Osteocyte (in vitro differentiated cells): ENCODE data around the gene SNRPA1. TPM values are rescaled to one million over a fixed set of nuclear protein-coding genes. Genes with fewer than 3 reads are reported as not detected.
"Not testable (repeated sequence)": the region's sequence is repeated elsewhere in the genome, so short reads cannot be mapped to it uniquely, and the experiment has no call there.

Experiments
- DNase-seq: peaks from one replicate; pipeline ENCODE4 v3.0.0; 2021; ENCODE audit warnings: mixed read lengths; ENCODE audit not compliant: unreplicated experiment; ENCODE audit errors: extremely low spot score
- H3K27ac Mint-ChIP-seq: one replicate; pipeline ENCODE4 v1.8.0; 2021; ENCODE audit warnings: mild to moderate bottlenecking, mixed read lengths; ENCODE audit not compliant: unreplicated experiment
- H3K27me3 Mint-ChIP-seq: one replicate; pipeline ENCODE4 v1.8.0; 2021; ENCODE audit warnings: mixed read lengths; ENCODE audit not compliant: unreplicated experiment
- H3K36me3 Mint-ChIP-seq: one replicate; pipeline ENCODE4 v1.8.0; 2021; ENCODE audit warnings: mixed read lengths; ENCODE audit not compliant: unreplicated experiment
- H3K4me1 Mint-ChIP-seq: one replicate; pipeline ENCODE4 v1.8.0; 2021; ENCODE audit warnings: mixed read lengths; ENCODE audit not compliant: unreplicated experiment
- H3K4me3 Mint-ChIP-seq: one replicate; pipeline ENCODE4 v1.8.0; 2021; ENCODE audit warnings: mild to moderate bottlenecking, moderate library complexity, mixed read lengths; ENCODE audit not compliant: unreplicated experiment
- H3K9me3 Mint-ChIP-seq: one replicate; pipeline ENCODE4 v1.8.0; 2021; ENCODE audit warnings: mixed read lengths; ENCODE audit not compliant: unreplicated experiment
- long read RNA-seq: library from polyadenylated mRNA; unstranded; transcript quantifications from one replicate; pipeline ENCODE4 v2.0.0, GENCODE V29; 2021
- total RNA-seq: library from RNA; stranded (reverse); gene quantifications from 2 replicates; pipeline ENCODE4 v1.2.1, GENCODE V29; 2021
- TF ChIP-seq, protein P1 (sequence below): fragments of 200-600 bp; sonication (generic); IDR thresholded peaks from 2 replicates; pipeline ENCODE4 v1.5.0; 2021; ENCODE audit warnings: antibody characterized with exemption, mild to moderate bottlenecking, moderate library complexity

The SNRPA1 gene
- 34.6 and 39.9 TPM in 2 replicates for total RNA-seq
- long read RNA-seq, transcript SNRPA1-205 (7 exons, 2,108 nt), result minor isoform, 40 of 115 reads
- long read RNA-seq, transcript SNRPA1-201 (9 exons, 1,055 nt), result major isoform, 55 of 115 reads
- long read RNA-seq, transcript SNRPA1-207 (8 exons, 924 nt), result minor isoform, 5 of 115 reads
- long read RNA-seq, partial matches to known transcripts, result 2 of 115 reads
- long read RNA-seq, other reads (novel, unspliced or antisense), result 11 of 115 reads

DNA sequence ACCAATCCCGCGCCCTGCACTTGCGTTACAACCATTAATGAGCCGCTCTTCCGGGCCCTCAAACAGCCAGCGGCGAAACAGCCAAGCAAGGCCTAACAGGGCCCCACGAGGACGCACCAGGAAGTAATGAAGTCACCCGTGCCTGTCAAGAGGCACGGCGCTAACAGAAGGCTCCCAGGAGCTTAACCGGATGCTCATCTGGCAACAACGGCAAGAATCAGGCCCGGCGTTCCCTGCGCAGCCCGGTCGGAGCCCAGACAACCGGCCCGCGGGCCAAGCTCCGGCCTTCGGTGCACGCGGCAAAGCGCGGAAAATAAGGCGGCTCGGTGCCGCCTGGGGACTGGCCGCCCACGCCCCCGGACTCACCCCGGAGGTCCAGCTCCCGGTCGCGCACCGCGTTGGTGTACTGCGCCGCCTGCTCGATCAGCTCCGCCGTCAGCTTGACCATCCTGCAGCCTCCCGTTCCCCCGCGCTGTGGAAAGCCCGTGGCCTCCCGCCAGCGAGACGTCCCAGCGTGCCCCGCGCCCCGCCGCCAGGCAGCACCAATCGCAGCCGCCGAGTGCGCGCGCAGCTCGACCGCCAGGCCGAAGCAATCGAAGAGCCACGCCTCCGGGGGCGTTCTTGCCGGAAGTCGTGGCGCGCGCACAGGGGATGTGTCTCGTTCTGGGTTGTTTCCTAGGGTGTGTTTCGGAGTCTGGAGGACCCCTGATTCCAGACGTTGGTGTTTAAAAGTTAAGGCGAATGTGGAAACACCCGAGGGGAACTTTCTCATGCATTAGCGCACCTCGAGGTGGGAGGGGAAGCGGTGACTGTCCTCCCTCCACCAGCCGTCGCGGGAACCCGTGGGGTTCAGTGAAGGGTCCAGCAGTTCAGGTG is at the start of gene SNRPA1:
SNRPA1 (minus strand) TSS at position 518 of the 876 bp plus-strand sequence; CDS start at position 448, 70 bp downstream.
- peaks cover 51% of the 10 kb centered on the region for H3K4me1 Mint-ChIP-seq
- TF ChIP-seq, protein P1, sequence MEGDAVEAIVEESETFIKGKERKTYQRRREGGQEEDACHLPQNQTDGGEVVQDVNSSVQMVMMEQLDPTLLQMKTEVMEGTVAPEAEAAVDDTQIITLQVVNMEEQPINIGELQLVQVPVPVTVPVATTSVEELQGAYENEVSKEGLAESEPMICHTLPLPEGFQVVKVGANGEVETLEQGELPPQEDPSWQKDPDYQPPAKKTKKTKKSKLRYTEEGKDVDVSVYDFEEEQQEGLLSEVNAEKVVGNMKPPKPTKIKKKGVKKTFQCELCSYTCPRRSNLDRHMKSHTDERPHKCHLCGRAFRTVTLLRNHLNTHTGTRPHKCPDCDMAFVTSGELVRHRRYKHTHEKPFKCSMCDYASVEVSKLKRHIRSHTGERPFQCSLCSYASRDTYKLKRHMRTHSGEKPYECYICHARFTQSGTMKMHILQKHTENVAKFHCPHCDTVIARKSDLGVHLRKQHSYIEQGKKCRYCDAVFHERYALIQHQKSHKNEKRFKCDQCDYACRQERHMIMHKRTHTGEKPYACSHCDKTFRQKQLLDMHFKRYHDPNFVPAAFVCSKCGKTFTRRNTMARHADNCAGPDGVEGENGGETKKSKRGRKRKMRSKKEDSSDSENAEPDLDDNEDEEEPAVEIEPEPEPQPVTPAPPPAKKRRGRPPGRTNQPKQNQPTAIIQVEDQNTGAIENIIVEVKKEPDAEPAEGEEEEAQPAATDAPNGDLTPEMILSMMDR, result no peak
- no peaks in the 10 kb centered on the region for H3K9me3 Mint-ChIP-seq

DNA sequence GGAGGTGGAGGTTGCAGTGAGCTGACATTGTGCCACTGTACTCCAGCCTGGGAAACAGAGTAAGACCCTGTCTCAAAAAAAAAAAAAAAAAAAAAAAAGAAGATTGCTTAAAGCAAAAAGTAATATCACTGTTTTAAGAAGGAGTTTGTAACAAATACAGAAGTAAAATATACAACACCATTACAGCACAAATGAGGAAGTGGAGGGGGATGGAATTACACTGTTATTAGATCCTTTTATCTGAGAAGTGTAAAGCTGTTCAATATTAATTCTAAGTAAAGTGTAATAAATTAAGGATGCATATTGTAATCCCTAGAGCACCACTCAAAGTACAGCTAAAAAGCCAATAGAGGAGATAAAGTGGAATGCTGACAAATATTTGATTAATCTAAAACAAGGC is 47.0 kb upstream of the SNRPA1 start:
- no peaks in the 10 kb centered on the region for H3K36me3 Mint-ChIP-seq
- no peak overlapping the region for H3K4me3 Mint-ChIP-seq
- H3K4me1 Mint-ChIP-seq, result no peaks in the 10 kb centered on the region
- TF ChIP-seq, protein P1, result no peak
- H3K27me3 Mint-ChIP-seq, result peaks cover 29% of the 10 kb centered on the region
- no peaks in the 10 kb centered on the region for H3K9me3 Mint-ChIP-seq
- H3K27ac Mint-ChIP-seq, result no peak overlapping the region
- no peak for DNase-seq

More for the DNA sequence above, at the start of gene SNRPA1:
- no peaks in the 10 kb centered on the region for H3K27me3 Mint-ChIP-seq
- H3K4me3 Mint-ChIP-seq, result peak within 1 kb of the TSS; percentile 92
- peak within 1 kb of the TSS; percentile 94 for H3K27ac Mint-ChIP-seq
- DNase-seq, result peak; percentile 99
- H3K36me3 Mint-ChIP-seq, result peaks cover under 1% of the 10 kb centered on the region

DNA sequence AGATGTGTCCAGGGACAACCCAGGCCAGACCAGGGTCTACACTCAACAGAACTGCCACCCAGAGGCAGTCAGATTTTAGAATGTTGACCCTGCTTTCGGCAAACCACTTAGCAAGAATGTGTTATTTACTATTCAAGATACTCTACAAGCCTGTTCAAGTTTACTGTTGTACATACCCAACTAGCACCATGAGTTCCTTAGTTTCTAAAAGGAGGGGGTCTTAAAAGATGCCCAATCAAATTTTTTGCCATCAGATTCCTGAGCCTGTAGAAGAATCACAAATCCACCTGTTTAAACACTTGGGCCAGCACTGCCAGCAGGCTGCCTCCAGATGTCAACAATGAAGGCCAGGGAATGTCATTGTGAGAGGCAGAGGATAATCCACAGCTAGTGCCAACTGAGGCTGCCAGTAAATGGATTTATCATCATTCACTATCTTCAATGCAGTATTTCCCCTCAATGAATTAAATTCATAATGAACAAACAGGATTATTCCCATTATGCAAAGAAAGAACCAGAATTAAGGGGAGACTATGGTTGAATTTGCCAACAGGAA is 43.5 kb upstream of the SNRPA1 start:
- no peaks in the 10 kb centered on the region for H3K4me1 Mint-ChIP-seq
- TF ChIP-seq, protein P1, result no peak
- H3K36me3 Mint-ChIP-seq, result no peaks in the 10 kb centered on the region
- no peak overlapping the region for H3K27ac Mint-ChIP-seq
- peaks cover under 1% of the 10 kb centered on the region for H3K9me3 Mint-ChIP-seq
- peaks cover 11% of the 10 kb centered on the region for H3K27me3 Mint-ChIP-seq
- no peak for DNase-seq
- H3K4me3 Mint-ChIP-seq, result no peak overlapping the region

DNA sequence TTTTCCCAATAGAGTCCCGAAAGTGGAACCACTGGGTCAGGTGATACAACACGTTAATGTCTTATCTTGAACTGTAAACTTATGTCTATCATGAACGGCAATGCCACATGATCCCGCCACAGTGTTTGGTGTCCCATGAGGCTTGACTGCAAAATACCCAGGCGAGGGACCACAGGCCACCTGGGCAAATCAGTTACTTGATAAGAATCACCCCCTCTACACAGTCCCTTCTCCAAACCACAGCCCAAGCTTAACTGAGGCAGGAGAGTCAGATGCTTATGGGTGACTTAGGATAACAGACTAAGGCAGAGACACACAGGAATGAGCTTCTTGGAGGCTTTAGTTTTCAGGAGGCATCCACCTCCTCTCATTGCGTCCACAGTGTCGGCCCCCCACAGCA is 42.9 kb upstream of the SNRPA1 start:
- DNase-seq, result no peak
- Mint-ChIP-seq H3K27ac (no peak overlapping the region), H3K27me3 (peaks cover 8% of the 10 kb centered on the region), H3K4me1 (no peaks in the 10 kb centered on the region), H3K4me3 (no peak overlapping the region), H3K36me3 (no peaks in the 10 kb centered on the region), H3K9me3 (peaks cover 3% of the 10 kb centered on the region)
- TF ChIP-seq, protein P1, result no peak

DNA sequence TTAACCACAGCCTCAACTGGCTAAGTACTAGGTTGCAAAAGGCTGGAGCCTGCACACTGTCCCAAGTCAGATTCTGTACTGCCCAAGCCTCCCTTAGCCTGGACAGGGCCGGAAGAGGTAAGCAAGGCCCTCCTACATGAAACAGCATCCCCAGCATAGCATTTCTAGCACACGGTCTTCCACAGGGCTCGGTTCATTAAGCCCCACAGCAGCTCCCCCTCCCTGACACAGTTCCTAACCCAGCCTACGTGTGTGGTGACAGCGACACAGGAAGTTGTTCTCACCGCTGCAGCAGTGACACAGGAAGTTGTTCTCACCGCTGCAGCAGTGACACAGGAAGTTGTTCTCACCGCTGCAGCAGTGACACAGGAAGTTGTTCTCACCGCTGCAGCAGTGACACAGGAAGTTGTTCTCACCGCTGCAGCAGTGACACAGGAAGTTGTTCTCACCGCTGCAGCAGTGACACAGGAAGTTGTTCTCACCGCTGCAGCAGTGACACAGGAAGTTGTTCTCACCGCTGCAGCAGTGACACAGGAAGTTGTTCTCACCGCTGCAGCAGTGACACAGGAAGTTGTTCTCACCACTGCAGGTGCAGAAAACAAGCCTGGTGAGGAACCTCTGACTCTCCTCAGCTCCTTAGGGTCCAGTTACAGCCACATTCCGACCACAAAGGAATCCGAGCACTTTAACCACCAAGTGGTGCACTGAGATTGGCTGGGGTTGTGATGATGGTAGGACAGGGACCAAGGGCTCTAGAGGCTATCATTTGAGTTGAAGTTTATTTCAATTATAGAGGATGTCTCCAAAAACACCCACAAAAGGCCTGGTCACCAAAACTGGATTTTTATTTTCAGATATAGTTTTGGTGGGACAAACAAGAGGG is 39.1 kb upstream of the SNRPA1 start:
- H3K36me3 Mint-ChIP-seq, H3K4me1 Mint-ChIP-seq, H3K27ac Mint-ChIP-seq, H3K4me3 Mint-ChIP-seq, H3K9me3 Mint-ChIP-seq, H3K27me3 Mint-ChIP-seq, DNase-seq: not testable (repeated sequence)
